WTC11 (cell line): Measurements from ENCODE around the gene HDAC3. TPM values are rescaled to one million over a fixed set of nuclear protein-coding genes. Genes with fewer than 3 reads are reported as not detected.
A peak's percentile ranks its signal among the peaks of the same experiment; 100 is the strongest.

Source experiments
- ATAC-seq: fragments of 200-7000 bp; cut with Tn5 transposase; 2 replicates; pipeline ENCODE4 v1.10.0; 2021; ENCODE audit warnings: mild to moderate bottlenecking, moderate library complexity
- CTCF ChIA-PET: fragments of 300-600 bp; sonication (Branson Sonifier 250); formaldehyde crosslinking; loops from one replicate; lab custom pipeline; 2021; ENCODE audit warnings: antibody characterized with exemption; lab: Charles Lee
- POLR2A ChIA-PET: fragments of 350-600 bp; sonication (Branson Sonifier 250); formaldehyde crosslinking; loops from one replicate; lab custom pipeline; 2021; ENCODE audit warnings: antibody characterized with exemption; lab: Charles Lee
- DNase-seq: peaks from one replicate; pipeline ENCODE4 v3.0.0; 2021; ENCODE audit warnings: low spot score
- H3K27ac Mint-ChIP-seq: 2 replicates; pipeline ENCODE4 v1.8.0; 2021; ENCODE audit warnings: mixed read lengths
- H3K27me3 Mint-ChIP-seq: 2 replicates; pipeline ENCODE4 v1.8.0; 2021; ENCODE audit warnings: low read depth, mild to moderate bottlenecking, moderate library complexity, mixed read lengths
- H3K36me3 Mint-ChIP-seq: 2 replicates; pipeline ENCODE4 v1.8.0; 2021; ENCODE audit warnings: mixed read lengths
- H3K4me1 Mint-ChIP-seq: 2 replicates; pipeline ENCODE4 v1.8.0; 2022; ENCODE audit warnings: mixed read lengths
- H3K4me3 Mint-ChIP-seq: 2 replicates; pipeline ENCODE4 v1.8.0; 2021; ENCODE audit warnings: mild to moderate bottlenecking, moderate library complexity, mixed read lengths
- H3K9me3 Mint-ChIP-seq: 2 replicates; pipeline ENCODE4 v1.8.0; 2021; ENCODE audit warnings: mixed read lengths
- ETV6 ChIP-seq: sonication (generic); formaldehyde crosslinking; IDR thresholded peaks from 2 replicates; pipeline ENCODE4 v1.8.1; 2022; ENCODE audit warnings: mild to moderate bottlenecking, missing genetic modification reagents
- FOXJ3 ChIP-seq: sonication (generic); formaldehyde crosslinking; IDR thresholded peaks from 2 replicates; pipeline ENCODE4 v1.9.0; 2021; ENCODE audit warnings: missing genetic modification reagents, mild to moderate bottlenecking, borderline replicate concordance
- GABPB1 ChIP-seq: sonication (generic); formaldehyde crosslinking; IDR thresholded peaks from 2 replicates; pipeline ENCODE4 v1.8.1; 2023; ENCODE audit warnings: mild to moderate bottlenecking, missing genetic modification reagents
- GRHL2 ChIP-seq: fragments of 250-450 bp; sonication (Bioruptor Pico); IDR thresholded peaks from 2 replicates; pipeline ENCODE4 v1.8.0; 2022; ENCODE audit warnings: mild to moderate bottlenecking, moderate library complexity; ENCODE audit not compliant: insufficient replicate concordance, severe bottlenecking
- HMGXB4 ChIP-seq: sonication (generic); formaldehyde crosslinking; IDR thresholded peaks from 2 replicates; pipeline ENCODE4 v1.8.1; 2023; ENCODE audit warnings: mild to moderate bottlenecking, moderate library complexity, missing genetic modification reagents
- IRF2 ChIP-seq: sonication (generic); formaldehyde crosslinking; IDR thresholded peaks from 2 replicates; pipeline ENCODE4 v1.8.0; 2022; ENCODE audit warnings: low read depth, missing genetic modification reagents, borderline replicate concordance
- KAT7 ChIP-seq: sonication (generic); formaldehyde crosslinking; IDR thresholded peaks from 2 replicates; pipeline ENCODE4 v1.8.1; 2023; ENCODE audit warnings: missing genetic modification reagents, mild to moderate bottlenecking, borderline replicate concordance
- MYBL2 ChIP-seq: sonication (generic); formaldehyde crosslinking; IDR thresholded peaks from 2 replicates; pipeline ENCODE4 v1.8.1; 2023; ENCODE audit warnings: mild to moderate bottlenecking, moderate library complexity, missing genetic modification reagents
- NFE2L1 ChIP-seq: sonication (generic); formaldehyde crosslinking; IDR thresholded peaks from 2 replicates; pipeline ENCODE4 v1.8.1; 2023; ENCODE audit warnings: missing genetic modification reagents
- PRRX2 ChIP-seq: fragments of 250-450 bp; sonication (Bioruptor Pico); IDR thresholded peaks from 2 replicates; pipeline ENCODE4 v1.8.0; 2021; ENCODE audit warnings: mild to moderate bottlenecking
- SMAD3 ChIP-seq: sonication (generic); formaldehyde crosslinking; IDR thresholded peaks from 2 replicates; pipeline ENCODE4 v1.8.0; 2022; ENCODE audit warnings: missing genetic modification reagents, mild to moderate bottlenecking, borderline replicate concordance
- SP1 ChIP-seq: sonication (generic); formaldehyde crosslinking; conservative IDR thresholded peaks from 2 replicates; pipeline ENCODE4 v1.8.1; 2022; ENCODE audit warnings: missing genetic modification reagents
- TEAD1 ChIP-seq: sonication (generic); formaldehyde crosslinking; IDR thresholded peaks from 2 replicates; pipeline ENCODE4 v1.8.0; 2022; ENCODE audit warnings: mild to moderate bottlenecking, missing genetic modification reagents
- USF1 ChIP-seq: sonication (generic); formaldehyde crosslinking; IDR thresholded peaks from 2 replicates; pipeline ENCODE4 v1.8.0; 2022; ENCODE audit warnings: mild to moderate bottlenecking, missing genetic modification reagents
- ZNF121 ChIP-seq: sonication (generic); formaldehyde crosslinking; IDR thresholded peaks from 2 replicates; pipeline ENCODE4 v1.8.0; 2023; ENCODE audit warnings: missing genetic modification reagents
- ZNF263 ChIP-seq: sonication (generic); formaldehyde crosslinking; IDR thresholded peaks from 2 replicates; pipeline ENCODE4 v1.8.1; 2022; ENCODE audit warnings: low read depth, mild to moderate bottlenecking, moderate library complexity, missing genetic modification reagents
- ZNF317 ChIP-seq: sonication (generic); formaldehyde crosslinking; IDR thresholded peaks from 2 replicates; pipeline ENCODE4 v1.8.1; 2023; ENCODE audit warnings: low read depth, mild to moderate bottlenecking, moderate library complexity, missing genetic modification reagents, borderline replicate concordance
- ZNF425 ChIP-seq: fragments of 250-450 bp; sonication (Bioruptor Pico); conservative IDR thresholded peaks from 2 replicates; pipeline ENCODE4 v1.9.0; 2021; ENCODE audit warnings: mild to moderate bottlenecking
- total RNA-seq: library from RNA; stranded (reverse); gene quantifications from 3 replicates; pipeline ENCODE4 v1.2.3, GENCODE V29; 2021
- TF ChIP-seq, protein P1 (sequence below): sonication (generic); formaldehyde crosslinking; conservative IDR thresholded peaks from 2 replicates; pipeline ENCODE4 v1.8.1; 2023; ENCODE audit warnings: mild to moderate bottlenecking, low read depth, missing genetic modification reagents, moderate library complexity
- TF ChIP-seq, protein P2 (sequence below): sonication (generic); formaldehyde crosslinking; IDR thresholded peaks from 2 replicates; pipeline ENCODE4 v1.8.1; 2022; ENCODE audit warnings: low read depth, mild to moderate bottlenecking, moderate library complexity, missing genetic modification reagents, borderline replicate concordance
- TF ChIP-seq, protein P3 (sequence below): sonication (generic); formaldehyde crosslinking; IDR thresholded peaks from 2 replicates; pipeline ENCODE4 v1.8.1; 2023; ENCODE audit warnings: mild to moderate bottlenecking, missing genetic modification reagents, borderline replicate concordance

The HDAC3 gene
- total RNA-seq, 1 experiment from 2014 or later, result 96.2 TPM

DNA sequence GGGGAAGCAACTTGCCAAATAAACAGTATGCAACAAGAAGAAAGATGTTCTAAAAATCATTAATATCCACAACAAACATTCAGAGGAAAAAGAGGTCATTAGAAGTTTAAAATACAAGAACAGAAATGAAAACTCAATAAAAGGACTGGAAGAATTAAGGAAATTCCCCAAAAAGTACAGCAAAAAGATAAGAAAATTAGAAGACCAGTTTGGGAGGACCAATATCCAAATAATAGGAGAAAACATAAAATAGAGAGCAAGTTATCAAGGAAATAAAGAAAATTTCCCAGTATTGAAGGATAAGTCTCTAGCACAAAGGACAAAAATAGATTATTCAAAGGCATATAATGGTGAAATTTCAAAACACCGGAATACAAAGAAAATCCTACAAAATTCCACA, 39.8 kb downstream of the HDAC3 start:
- ChIA-PET CTCF (interaction anchor here (1.1 to 3.4 kb wide), 4 partner anchors 23 to 54 kb away, joined by 3 to 24 read pairs (median 7); partner anchors contain the start of genes DIAPH1 and FCHSD1), POLR2A (no interaction called here)
- no peaks in the 10 kb centered on the region for H3K4me1 Mint-ChIP-seq
- no peaks in the 10 kb centered on the region for H3K36me3 Mint-ChIP-seq
- TF ChIP-seq KAT7, result no peak
- TF ChIP-seq SP1, result no peak
- TF ChIP-seq ZNF121 (CRISPR knock-in tag), result no peak
- no peak for TF ChIP-seq FOXJ3 (CRISPR knock-in tag)
- no peak for TF ChIP-seq ETV6 (CRISPR knock-in tag)
- TF ChIP-seq, protein P1, sequence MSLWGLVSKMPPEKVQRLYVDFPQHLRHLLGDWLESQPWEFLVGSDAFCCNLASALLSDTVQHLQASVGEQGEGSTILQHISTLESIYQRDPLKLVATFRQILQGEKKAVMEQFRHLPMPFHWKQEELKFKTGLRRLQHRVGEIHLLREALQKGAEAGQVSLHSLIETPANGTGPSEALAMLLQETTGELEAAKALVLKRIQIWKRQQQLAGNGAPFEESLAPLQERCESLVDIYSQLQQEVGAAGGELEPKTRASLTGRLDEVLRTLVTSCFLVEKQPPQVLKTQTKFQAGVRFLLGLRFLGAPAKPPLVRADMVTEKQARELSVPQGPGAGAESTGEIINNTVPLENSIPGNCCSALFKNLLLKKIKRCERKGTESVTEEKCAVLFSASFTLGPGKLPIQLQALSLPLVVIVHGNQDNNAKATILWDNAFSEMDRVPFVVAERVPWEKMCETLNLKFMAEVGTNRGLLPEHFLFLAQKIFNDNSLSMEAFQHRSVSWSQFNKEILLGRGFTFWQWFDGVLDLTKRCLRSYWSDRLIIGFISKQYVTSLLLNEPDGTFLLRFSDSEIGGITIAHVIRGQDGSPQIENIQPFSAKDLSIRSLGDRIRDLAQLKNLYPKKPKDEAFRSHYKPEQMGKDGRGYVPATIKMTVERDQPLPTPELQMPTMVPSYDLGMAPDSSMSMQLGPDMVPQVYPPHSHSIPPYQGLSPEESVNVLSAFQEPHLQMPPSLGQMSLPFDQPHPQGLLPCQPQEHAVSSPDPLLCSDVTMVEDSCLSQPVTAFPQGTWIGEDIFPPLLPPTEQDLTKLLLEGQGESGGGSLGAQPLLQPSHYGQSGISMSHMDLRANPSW (CRISPR knock-in tag), result no peak
- TF ChIP-seq, protein P2, sequence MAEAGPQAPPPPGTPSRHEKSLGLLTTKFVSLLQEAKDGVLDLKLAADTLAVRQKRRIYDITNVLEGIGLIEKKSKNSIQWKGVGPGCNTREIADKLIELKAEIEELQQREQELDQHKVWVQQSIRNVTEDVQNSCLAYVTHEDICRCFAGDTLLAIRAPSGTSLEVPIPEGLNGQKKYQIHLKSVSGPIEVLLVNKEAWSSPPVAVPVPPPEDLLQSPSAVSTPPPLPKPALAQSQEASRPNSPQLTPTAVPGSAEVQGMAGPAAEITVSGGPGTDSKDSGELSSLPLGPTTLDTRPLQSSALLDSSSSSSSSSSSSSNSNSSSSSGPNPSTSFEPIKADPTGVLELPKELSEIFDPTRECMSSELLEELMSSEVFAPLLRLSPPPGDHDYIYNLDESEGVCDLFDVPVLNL (CRISPR knock-in tag), result no peak
- TF ChIP-seq IRF2 (CRISPR knock-in tag), result no peak
- no peak for TF ChIP-seq USF1
- no peak for TF ChIP-seq TEAD1
- no peak for TF ChIP-seq NFE2L1 (CRISPR knock-in tag)
- no peak for TF ChIP-seq ZNF263 (CRISPR knock-in tag)
- no peaks in the 10 kb centered on the region for H3K27me3 Mint-ChIP-seq
- ATAC-seq (no peak), DNase-seq (no peak)
- no peak overlapping the region for H3K27ac Mint-ChIP-seq
- H3K9me3 Mint-ChIP-seq, result no peaks in the 10 kb centered on the region
- H3K4me3 Mint-ChIP-seq, result no peak overlapping the region

DNA sequence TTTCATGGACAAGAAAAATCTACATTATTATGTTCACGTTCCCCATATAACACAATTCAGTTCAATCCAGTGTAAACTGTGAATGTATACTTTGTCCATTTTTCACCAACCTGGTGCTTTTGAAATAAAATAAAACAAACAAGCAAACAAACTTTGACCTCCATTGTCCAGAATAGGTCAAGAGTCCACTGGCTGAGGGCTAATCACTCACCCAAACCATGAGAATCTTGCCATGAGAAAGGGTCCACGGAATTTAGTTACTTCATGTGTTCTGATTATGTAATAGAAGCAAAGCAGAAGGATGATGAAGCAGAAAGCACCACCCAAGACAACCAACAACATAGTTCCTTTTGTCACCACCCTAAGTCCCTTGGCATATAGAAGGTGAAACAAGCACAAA, 46.5 kb downstream of the HDAC3 start:
- Mint-ChIP-seq H3K27ac (no peak overlapping the region), H3K4me3 (no peak overlapping the region), H3K4me1 (no peaks in the 10 kb centered on the region), H3K9me3 (no peaks in the 10 kb centered on the region), H3K27me3 (no peaks in the 10 kb centered on the region), H3K36me3 (peaks cover 12% of the 10 kb centered on the region)
- ATAC-seq, result no peak
- TF ChIP-seq GABPB1 (CRISPR knock-in tag), result 0 out of 2 replicates have a peak, but pooled peaks have one; percentile 31
- no peak for TF ChIP-seq MYBL2
- ChIA-PET CTCF (interaction anchor here (1.2 to 2.2 kb wide), 3 partner anchors 29 to 61 kb away, joined by 3 to 13 read pairs (median 4); partner anchors contain the start of genes DIAPH1 and FCHSD1), POLR2A (no interaction called here)
- no peak for DNase-seq

GRCh38 chr5:141586246-141586645, 50.4 kb downstream of the HDAC3 start:
- Mint-ChIP-seq H3K27me3 (no peaks in the 10 kb centered on the region), H3K36me3 (peaks cover 41% of the 10 kb centered on the region), H3K4me3 (no peak overlapping the region), H3K4me1 (no peaks in the 10 kb centered on the region), H3K9me3 (no peaks in the 10 kb centered on the region), H3K27ac (no peak overlapping the region)
- POLR2A ChIA-PET, result no interaction called here
- DNase-seq, result no peak
- ATAC-seq, result no peak
- CTCF ChIA-PET, result interaction anchor here (2.2 kb wide), 1 partner anchor 22 kb away, joined by 9 read pairs; no protein-coding TSS in a partner anchor
- TF ChIP-seq HMGXB4 (CRISPR knock-in tag), result no peak
- TF ChIP-seq, protein P3, sequence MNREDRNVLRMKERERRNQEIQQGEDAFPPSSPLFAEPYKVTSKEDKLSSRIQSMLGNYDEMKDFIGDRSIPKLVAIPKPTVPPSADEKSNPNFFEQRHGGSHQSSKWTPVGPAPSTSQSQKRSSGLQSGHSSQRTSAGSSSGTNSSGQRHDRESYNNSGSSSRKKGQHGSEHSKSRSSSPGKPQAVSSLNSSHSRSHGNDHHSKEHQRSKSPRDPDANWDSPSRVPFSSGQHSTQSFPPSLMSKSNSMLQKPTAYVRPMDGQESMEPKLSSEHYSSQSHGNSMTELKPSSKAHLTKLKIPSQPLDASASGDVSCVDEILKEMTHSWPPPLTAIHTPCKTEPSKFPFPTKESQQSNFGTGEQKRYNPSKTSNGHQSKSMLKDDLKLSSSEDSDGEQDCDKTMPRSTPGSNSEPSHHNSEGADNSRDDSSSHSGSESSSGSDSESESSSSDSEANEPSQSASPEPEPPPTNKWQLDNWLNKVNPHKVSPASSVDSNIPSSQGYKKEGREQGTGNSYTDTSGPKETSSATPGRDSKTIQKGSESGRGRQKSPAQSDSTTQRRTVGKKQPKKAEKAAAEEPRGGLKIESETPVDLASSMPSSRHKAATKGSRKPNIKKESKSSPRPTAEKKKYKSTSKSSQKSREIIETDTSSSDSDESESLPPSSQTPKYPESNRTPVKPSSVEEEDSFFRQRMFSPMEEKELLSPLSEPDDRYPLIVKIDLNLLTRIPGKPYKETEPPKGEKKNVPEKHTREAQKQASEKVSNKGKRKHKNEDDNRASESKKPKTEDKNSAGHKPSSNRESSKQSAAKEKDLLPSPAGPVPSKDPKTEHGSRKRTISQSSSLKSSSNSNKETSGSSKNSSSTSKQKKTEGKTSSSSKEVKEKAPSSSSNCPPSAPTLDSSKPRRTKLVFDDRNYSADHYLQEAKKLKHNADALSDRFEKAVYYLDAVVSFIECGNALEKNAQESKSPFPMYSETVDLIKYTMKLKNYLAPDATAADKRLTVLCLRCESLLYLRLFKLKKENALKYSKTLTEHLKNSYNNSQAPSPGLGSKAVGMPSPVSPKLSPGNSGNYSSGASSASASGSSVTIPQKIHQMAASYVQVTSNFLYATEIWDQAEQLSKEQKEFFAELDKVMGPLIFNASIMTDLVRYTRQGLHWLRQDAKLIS (CRISPR knock-in tag), result no peak
- no peak for TF ChIP-seq GRHL2 (CRISPR knock-in tag)
- no peak for TF ChIP-seq SMAD3 (CRISPR knock-in tag)
- TF ChIP-seq PRRX2 (CRISPR knock-in tag), result no peak
- TF ChIP-seq ZNF263 (CRISPR knock-in tag), result no peak
- no peak for TF ChIP-seq ZNF425 (CRISPR knock-in tag)
- TF ChIP-seq ZNF317 (CRISPR knock-in tag), result no peak
